Caco-2 (cell line): ENCODE data around the gene RHEX. TPM values are rescaled to one million over a fixed set of nuclear protein-coding genes. Genes with fewer than 3 reads are reported as not detected.
"Not testable (repeated sequence)": the region's sequence is repeated elsewhere in the genome, so short reads cannot be mapped to it uniquely, and the experiment has no call there.

ENCODE experiments used
- Bru-seq: library from RNA; stranded (reverse); fragments of 400-500 nt; gene quantifications from one replicate; lab custom pipeline; 2021; lab: Mats Ljungman, UMichigan
- BruChase-seq, 2 experiments: library from RNA; stranded (reverse); fragments of 400-500 nt; gene quantifications; one replicate each; lab custom pipeline; 2021; lab: Mats Ljungman, UMichigan
- BruUV-seq: library from RNA; stranded (reverse); fragments of 400-500 nt; replicated peaks from 2 replicates; lab custom pipeline; 2021; lab: Mats Ljungman, UMichigan
- CTCF ChIA-PET: fragments of 300-600 bp; sonication (Branson Sonifier 250); formaldehyde crosslinking; loops from one replicate; lab custom pipeline; 2022; ENCODE audit warnings: antibody characterized with exemption; lab: Charles Lee
- POLR2A ChIA-PET: fragments of 300-600 bp; sonication (Branson Sonifier 250); formaldehyde crosslinking; loops from one replicate; lab custom pipeline; 2022; ENCODE audit warnings: antibody characterized with exemption; lab: Charles Lee
- DNase-seq, 2 experiments: peaks; one replicate each; pipeline versions ENCODE4 v3.0.0 to v3.0.0-alpha.2; 2020 to 2022
- H3K27me3 ChIP-seq: replicated peaks from 2 replicates; pipeline ENCODE4 v1.6.0; 2011; ENCODE audit warnings: low read length; ENCODE audit not compliant: control insufficient read depth, insufficient read depth
- H3K36me3 ChIP-seq: 2 replicates; pipeline ENCODE4 v1.5.1; 2011; ENCODE audit warnings: low read length; ENCODE audit not compliant: control insufficient read depth, insufficient read depth
- H3K4me1 ChIP-seq: fragments of 250-450 bp; sonication (Bioruptor Pico); 2 replicates; pipeline ENCODE4 v1.5.1; 2020; ENCODE audit warnings: mild to moderate bottlenecking
- H3K4me3 ChIP-seq: 2 replicates; pipeline ENCODE4 v1.5.1; 2011; ENCODE audit warnings: low read depth, mild to moderate bottlenecking, control low read depth, low read length
- H3K9me3 ChIP-seq: fragments of 250-450 bp; sonication (Bioruptor Pico); 2 replicates; pipeline ENCODE4 v1.5.1; 2020; ENCODE audit warnings: mild to moderate bottlenecking, moderate library complexity
- H3K27ac Mint-ChIP-seq: one replicate; pipeline ENCODE4 v1.8.0; 2022; ENCODE audit warnings: mixed read lengths; ENCODE audit not compliant: unreplicated experiment
- H3K27me3 Mint-ChIP-seq: one replicate; pipeline ENCODE4 v1.8.0; 2022; ENCODE audit warnings: mixed read lengths; ENCODE audit not compliant: insufficient read depth, unreplicated experiment
- H3K36me3 Mint-ChIP-seq: one replicate; pipeline ENCODE4 v1.8.0; 2022; ENCODE audit warnings: mild to moderate bottlenecking, mixed read lengths; ENCODE audit not compliant: insufficient read depth, unreplicated experiment
- H3K4me1 Mint-ChIP-seq: one replicate; pipeline ENCODE4 v1.8.0; 2022; ENCODE audit warnings: low read depth, mixed read lengths; ENCODE audit not compliant: unreplicated experiment
- H3K4me3 Mint-ChIP-seq: one replicate; pipeline ENCODE4 v1.8.0; 2022; ENCODE audit warnings: mild to moderate bottlenecking, moderate library complexity, mixed read lengths; ENCODE audit not compliant: unreplicated experiment
- H3K9me3 Mint-ChIP-seq: one replicate; pipeline ENCODE4 v1.8.0; 2022; ENCODE audit warnings: mixed read lengths; ENCODE audit not compliant: unreplicated experiment
- intact Hi-C: fragments of 100-400 bp; cut with micrococcal nuclease; formaldehyde crosslinking; loops from one replicate; pipeline ENCODE4 v1.10.0; 2022; ENCODE audit not compliant: unreplicated experiment
- long read RNA-seq: library from polyadenylated mRNA; stranded (forward); transcript quantifications from one replicate; pipeline ENCODE4 v2.0.0, GENCODE V29; 2022
- total RNA-seq: library from RNA; stranded (reverse); gene quantifications from 2 replicates; pipeline ENCODE4 v1.2.3, GENCODE V29; 2022
- TF ChIP-seq, protein P1 (sequence below), 2 experiments: fragments of 200-600 bp in 1 of 2; IDR thresholded peaks; 1 replicate in 1 of 2; 2 replicates in 1 of 2; pipeline versions ENCODE4 v1.5.1 to v1.8.0; 2011 to 2022; ENCODE audit warnings: antibody characterized with exemption in 1 of 2, control low read depth in 1 of 2, inconsistent platforms in 1 of 2, low read depth in 1 of 2, low read length in 1 of 2, mild to moderate bottlenecking in 1 of 2, moderate library complexity in 1 of 2; ENCODE audit not compliant: insufficient read depth in 1 of 2, severe bottlenecking in 1 of 2, unreplicated experiment in 1 of 2

Gene RHEX
- total RNA-seq = not detected in 2 replicates
- percentile 9 among the genes with signal in this experiment for Bru-seq, nascent RNA
- BruChase-seq, experiment 1, labeled RNA remaining after a 2-hour chase = percentile 10 among the genes with signal in this experiment
- BruChase-seq, experiment 2, labeled RNA remaining after a 6-hour chase = percentile 5 among the genes with signal in this experiment
- long read RNA-seq = 0 reads

- BruUV-seq, H3K36me3 ChIP-seq, H3K9me3 ChIP-seq, POLR2A ChIA-PET, H3K27me3 Mint-ChIP-seq, H3K27ac Mint-ChIP-seq, H3K4me3 Mint-ChIP-seq, CTCF ChIA-PET, H3K9me3 Mint-ChIP-seq, H3K36me3 Mint-ChIP-seq, intact Hi-C loops, H3K27me3 ChIP-seq, DNase-seq, H3K4me3 ChIP-seq: not testable (repeated sequence)
- H3K4me1 ChIP-seq = peaks cover 14% of the 10 kb centered on the region
- peaks cover 23% of the 10 kb centered on the region for H3K4me1 Mint-ChIP-seq
These were observed at the start of gene RHEX for GRCh38 chr1:206052919-206053610. TSS of gene RHEX (plus strand) at chr1:206053173. CDS start at chr1:206097829, 44,656 bp downstream.

- H3K9me3 ChIP-seq = no peaks in the 10 kb centered on the region
- H3K4me3 Mint-ChIP-seq = no peak overlapping the region
- ChIA-PET POLR2A (no interaction called here), CTCF (interaction anchor here (0.9 kb wide), 1 partner anchor 102 kb away, joined by 4 read pairs; no protein-coding TSS in a partner anchor)
- TF ChIP-seq, protein P1, sequence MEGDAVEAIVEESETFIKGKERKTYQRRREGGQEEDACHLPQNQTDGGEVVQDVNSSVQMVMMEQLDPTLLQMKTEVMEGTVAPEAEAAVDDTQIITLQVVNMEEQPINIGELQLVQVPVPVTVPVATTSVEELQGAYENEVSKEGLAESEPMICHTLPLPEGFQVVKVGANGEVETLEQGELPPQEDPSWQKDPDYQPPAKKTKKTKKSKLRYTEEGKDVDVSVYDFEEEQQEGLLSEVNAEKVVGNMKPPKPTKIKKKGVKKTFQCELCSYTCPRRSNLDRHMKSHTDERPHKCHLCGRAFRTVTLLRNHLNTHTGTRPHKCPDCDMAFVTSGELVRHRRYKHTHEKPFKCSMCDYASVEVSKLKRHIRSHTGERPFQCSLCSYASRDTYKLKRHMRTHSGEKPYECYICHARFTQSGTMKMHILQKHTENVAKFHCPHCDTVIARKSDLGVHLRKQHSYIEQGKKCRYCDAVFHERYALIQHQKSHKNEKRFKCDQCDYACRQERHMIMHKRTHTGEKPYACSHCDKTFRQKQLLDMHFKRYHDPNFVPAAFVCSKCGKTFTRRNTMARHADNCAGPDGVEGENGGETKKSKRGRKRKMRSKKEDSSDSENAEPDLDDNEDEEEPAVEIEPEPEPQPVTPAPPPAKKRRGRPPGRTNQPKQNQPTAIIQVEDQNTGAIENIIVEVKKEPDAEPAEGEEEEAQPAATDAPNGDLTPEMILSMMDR (IDR thresholded peaks at IDR 0.05; ENCODE audit: insufficient read depth in 1 of 2, low read depth in 1 of 2, low read length in 1 of 2, severe bottlenecking in 1 of 2, unreplicated experiment in 1 of 2) = no peak
- no peaks in the 10 kb centered on the region for H3K36me3 Mint-ChIP-seq
- no peak for DNase-seq
- no peaks in the 10 kb centered on the region for H3K27me3 Mint-ChIP-seq
- no peak overlapping the region for H3K4me3 ChIP-seq
- no peaks in the 10 kb centered on the region for H3K27me3 ChIP-seq
- BruUV-seq = no TSS peak
- intact Hi-C loops = no loop called here
- no peaks in the 10 kb centered on the region for H3K36me3 ChIP-seq
- no peak overlapping the region for H3K27ac Mint-ChIP-seq
- H3K4me1 Mint-ChIP-seq = peaks cover 4% of the 10 kb centered on the region
- H3K9me3 Mint-ChIP-seq = peaks cover 13% of the 10 kb centered on the region
- H3K4me1 ChIP-seq = no peaks in the 10 kb centered on the region
These were observed 48.8 kb upstream of the RHEX start for GRCh38 chr1:206003854-206004800.

DNA sequence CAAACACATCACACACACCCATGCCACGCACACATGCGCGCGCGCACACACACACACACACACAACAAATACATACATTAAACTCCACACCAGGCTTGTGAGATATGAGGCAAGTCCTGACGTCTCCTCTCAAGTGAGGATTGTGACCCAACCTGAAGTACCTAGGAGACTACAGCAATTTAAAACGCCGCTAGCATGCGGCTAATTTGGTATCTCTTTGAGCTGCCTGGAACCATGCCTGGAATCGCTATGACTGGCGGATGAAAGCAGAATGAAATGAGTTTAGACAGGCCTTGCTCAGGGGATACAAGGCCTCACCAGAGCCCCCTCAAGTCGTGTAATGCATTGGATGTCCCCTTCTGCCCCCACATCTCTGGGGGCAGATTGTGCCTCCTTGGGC, 48.1 kb upstream of the RHEX start:
- ChIA-PET CTCF (no interaction called here), POLR2A (no interaction called here)
- Histone ChIP-seq H3K4me3 (no peak overlapping the region), H3K9me3 (no peaks in the 10 kb centered on the region), H3K36me3 (no peaks in the 10 kb centered on the region), H3K4me1 (no peaks in the 10 kb centered on the region), H3K27me3 (no peaks in the 10 kb centered on the region)
- TF ChIP-seq, protein P1 (IDR thresholded peaks at IDR 0.05; ENCODE audit: insufficient read depth in 1 of 2, low read depth in 1 of 2, low read length in 1 of 2, severe bottlenecking in 1 of 2, unreplicated experiment in 1 of 2) = no peak
- peaks cover 13% of the 10 kb centered on the region for H3K9me3 Mint-ChIP-seq
- no peaks in the 10 kb centered on the region for H3K36me3 Mint-ChIP-seq
- H3K27me3 Mint-ChIP-seq = no peaks in the 10 kb centered on the region
- no TSS peak for BruUV-seq
- peaks cover 4% of the 10 kb centered on the region for H3K4me1 Mint-ChIP-seq
- H3K4me3 Mint-ChIP-seq = no peak overlapping the region
- intact Hi-C loops = no loop called here
- no peak for DNase-seq
- no peak overlapping the region for H3K27ac Mint-ChIP-seq
